Astrocyte (in vitro differentiated cells and primary cell): ENCODE measurements around the gene NGB. TPM values are rescaled to one million over a fixed set of nuclear protein-coding genes. Genes with fewer than 3 reads are reported as not detected.

ENCODE experiments used
- DNase-seq: peaks from one replicate; pipeline ENCODE4 v3.0.0-alpha.2; 2010; ENCODE audit warnings: low read depth
- FAIRE-seq: peaks from 2 replicates; lab custom pipeline; 2011; peaks lifted over from hg19 to GRCh38; lab: Jason Lieb, UNC
- H2AFZ ChIP-seq: 2 replicates; pipeline ENCODE4 v1.6.0; 2012; ENCODE audit warnings: low read depth, low read length, inconsistent platforms
- H3K27ac ChIP-seq: 2 replicates; pipeline ENCODE4 v1.5.1; 2011; ENCODE audit warnings: low read depth, low read length, inconsistent platforms
- H3K27me3 ChIP-seq: 2 replicates; pipeline ENCODE4 v1.6.0; 2011; ENCODE audit warnings: low read length, inconsistent platforms; ENCODE audit not compliant: insufficient read depth
- H3K36me3 ChIP-seq: 2 replicates; pipeline ENCODE4 v1.5.1; 2011; ENCODE audit warnings: low read length, inconsistent platforms; ENCODE audit not compliant: insufficient read depth
- H3K4me1 ChIP-seq: 2 replicates; pipeline ENCODE4 v1.5.1; 2011; ENCODE audit warnings: low read length, inconsistent platforms; ENCODE audit not compliant: insufficient read depth
- H3K4me2 ChIP-seq: 2 replicates; pipeline ENCODE4 v1.6.0; 2012; ENCODE audit warnings: low read length, inconsistent platforms
- H3K4me3 ChIP-seq: 2 replicates; pipeline ENCODE4 v1.5.1; 2011; ENCODE audit warnings: low read depth, mild to moderate bottlenecking, low read length, inconsistent platforms; ENCODE audit not compliant: insufficient read depth
- H3K79me2 ChIP-seq: 2 replicates; pipeline ENCODE4 v1.6.0; 2012; ENCODE audit warnings: mild to moderate bottlenecking, low read length, inconsistent platforms; ENCODE audit not compliant: insufficient read depth
- H3K9ac ChIP-seq: 2 replicates; pipeline ENCODE4 v1.6.0; 2012; ENCODE audit warnings: mild to moderate bottlenecking, low read length, inconsistent platforms
- H3K9me3 ChIP-seq: 2 replicates; pipeline ENCODE4 v1.5.1; 2012; ENCODE audit warnings: low read depth, mild to moderate bottlenecking, low read length, inconsistent platforms; ENCODE audit not compliant: insufficient read depth
- H4K20me1 ChIP-seq: 2 replicates; pipeline ENCODE4 v1.6.0; 2012; ENCODE audit warnings: low read length, inconsistent platforms; ENCODE audit not compliant: insufficient read depth
- H3K27ac Mint-ChIP-seq: one replicate; pipeline ENCODE4 v1.8.0; 2021; ENCODE audit warnings: mild to moderate bottlenecking, mixed read lengths; ENCODE audit not compliant: unreplicated experiment
- H3K27me3 Mint-ChIP-seq: one replicate; pipeline ENCODE4 v1.8.0; 2021; ENCODE audit warnings: low read depth, mixed read lengths; ENCODE audit not compliant: unreplicated experiment
- H3K36me3 Mint-ChIP-seq: one replicate; pipeline ENCODE4 v1.8.0; 2021; ENCODE audit warnings: low read depth, mixed read lengths; ENCODE audit not compliant: unreplicated experiment
- H3K4me1 Mint-ChIP-seq: one replicate; pipeline ENCODE4 v1.8.0; 2021; ENCODE audit warnings: low read depth, mixed read lengths; ENCODE audit not compliant: unreplicated experiment
- H3K4me3 Mint-ChIP-seq: one replicate; pipeline ENCODE4 v1.8.0; 2021; ENCODE audit warnings: mild to moderate bottlenecking, moderate library complexity, mixed read lengths; ENCODE audit not compliant: unreplicated experiment
- H3K9me3 Mint-ChIP-seq: one replicate; pipeline ENCODE4 v1.8.0; 2021; ENCODE audit warnings: mild to moderate bottlenecking, mixed read lengths; ENCODE audit not compliant: unreplicated experiment
- EZH2 ChIP-seq: IDR thresholded peaks from 2 replicates; pipeline ENCODE4 v1.6.1; 2012; ENCODE audit warnings: mild to moderate bottlenecking, low read length, inconsistent platforms; ENCODE audit not compliant: insufficient read depth
- total RNA-seq: library from RNA; stranded (reverse); gene quantifications from 2 replicates; pipeline ENCODE4 v1.2.1, GENCODE V29; 2021
- TF ChIP-seq, protein P1 (sequence below): IDR thresholded peaks from 2 replicates; pipeline ENCODE4 v1.5.1; 2011; ENCODE audit warnings: low read depth, mild to moderate bottlenecking, inconsistent platforms, low read length, moderate library complexity; ENCODE audit not compliant: insufficient read depth

Gene NGB
- total RNA-seq, 1 donor from 2014 or later = not detected

GRCh38 chr14:77314539-77315457 is 43.8 kb upstream of the NGB start:
- H3K4me2 ChIP-seq = no peak overlapping the region
- TF ChIP-seq, protein P1, sequence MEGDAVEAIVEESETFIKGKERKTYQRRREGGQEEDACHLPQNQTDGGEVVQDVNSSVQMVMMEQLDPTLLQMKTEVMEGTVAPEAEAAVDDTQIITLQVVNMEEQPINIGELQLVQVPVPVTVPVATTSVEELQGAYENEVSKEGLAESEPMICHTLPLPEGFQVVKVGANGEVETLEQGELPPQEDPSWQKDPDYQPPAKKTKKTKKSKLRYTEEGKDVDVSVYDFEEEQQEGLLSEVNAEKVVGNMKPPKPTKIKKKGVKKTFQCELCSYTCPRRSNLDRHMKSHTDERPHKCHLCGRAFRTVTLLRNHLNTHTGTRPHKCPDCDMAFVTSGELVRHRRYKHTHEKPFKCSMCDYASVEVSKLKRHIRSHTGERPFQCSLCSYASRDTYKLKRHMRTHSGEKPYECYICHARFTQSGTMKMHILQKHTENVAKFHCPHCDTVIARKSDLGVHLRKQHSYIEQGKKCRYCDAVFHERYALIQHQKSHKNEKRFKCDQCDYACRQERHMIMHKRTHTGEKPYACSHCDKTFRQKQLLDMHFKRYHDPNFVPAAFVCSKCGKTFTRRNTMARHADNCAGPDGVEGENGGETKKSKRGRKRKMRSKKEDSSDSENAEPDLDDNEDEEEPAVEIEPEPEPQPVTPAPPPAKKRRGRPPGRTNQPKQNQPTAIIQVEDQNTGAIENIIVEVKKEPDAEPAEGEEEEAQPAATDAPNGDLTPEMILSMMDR = no peak
- no peak for TF ChIP-seq EZH2
- FAIRE-seq (no peak), DNase-seq (no peak)
- H3K4me1 ChIP-seq = peaks cover 17% of the 10 kb centered on the region
- peaks cover 36% of the 10 kb centered on the region for H4K20me1 ChIP-seq
- no peak overlapping the region for H3K27ac ChIP-seq
- H3K9me3 ChIP-seq = no peaks in the 10 kb centered on the region
- H3K36me3 ChIP-seq = no peaks in the 10 kb centered on the region
- no peak overlapping the region for H3K9ac ChIP-seq
- peaks cover 58% of the 10 kb centered on the region for H3K79me2 ChIP-seq
- Mint-ChIP-seq H3K4me1 (peaks cover 36% of the 10 kb centered on the region), H3K4me3 (peak overlapping the region; percentile 50), H3K9me3 (no peaks in the 10 kb centered on the region), H3K36me3 (peaks cover 3% of the 10 kb centered on the region), H3K27ac (no peak overlapping the region), H3K27me3 (no peaks in the 10 kb centered on the region)
- H2AFZ ChIP-seq = no peak overlapping the region
- H3K4me3 ChIP-seq = no peak overlapping the region
- H3K27me3 ChIP-seq = no peaks in the 10 kb centered on the region

GRCh38 chr14:77314043-77314442 is 43.0 kb upstream of the NGB start:
- Histone ChIP-seq H4K20me1 (peaks cover 30% of the 10 kb centered on the region), H3K27ac (no peak overlapping the region), H3K4me3 (no peak overlapping the region), H3K9me3 (no peaks in the 10 kb centered on the region), H3K36me3 (no peaks in the 10 kb centered on the region), H3K27me3 (no peaks in the 10 kb centered on the region), H2AFZ (no peak overlapping the region), H3K9ac (peak overlapping the region; percentile 24), H3K4me2 (peak overlapping the region; percentile 3), H3K79me2 (peaks cover 51% of the 10 kb centered on the region), H3K4me1 (peaks cover 9% of the 10 kb centered on the region)
- Mint-ChIP-seq H3K4me1 (peaks cover 32% of the 10 kb centered on the region), H3K27ac (peak overlapping the region; percentile 53), H3K9me3 (no peaks in the 10 kb centered on the region), H3K36me3 (peaks cover 3% of the 10 kb centered on the region), H3K4me3 (no peak overlapping the region), H3K27me3 (no peaks in the 10 kb centered on the region)
- no peak for TF ChIP-seq EZH2
- TF ChIP-seq, protein P1 = no peak
- FAIRE-seq (peak; percentile 39), DNase-seq (peak; percentile 43)

GRCh38 chr14:77313371-77313770 is 42.4 kb upstream of the NGB start:
- no peaks in the 10 kb centered on the region for H3K27me3 Mint-ChIP-seq

More at GRCh38 chr14:77313371-77313770, 42.4 kb upstream of the NGB start:
- Histone ChIP-seq H4K20me1 (peaks cover 28% of the 10 kb centered on the region), H3K79me2 (peaks cover 48% of the 10 kb centered on the region), H3K9ac (no peak overlapping the region), H3K36me3 (no peaks in the 10 kb centered on the region), H3K4me1 (peaks cover 7% of the 10 kb centered on the region), H3K27ac (no peak overlapping the region), H2AFZ (no peak overlapping the region), H3K4me3 (no peak overlapping the region), H3K9me3 (no peaks in the 10 kb centered on the region), H3K4me2 (no peak overlapping the region), H3K27me3 (no peaks in the 10 kb centered on the region)
- FAIRE-seq = no peak
- peak overlapping the region; percentile 53 for H3K27ac Mint-ChIP-seq
- TF ChIP-seq, protein P1 = no peak
- no peak for TF ChIP-seq EZH2
- H3K4me1 Mint-ChIP-seq = peaks cover 34% of the 10 kb centered on the region
- peaks cover 3% of the 10 kb centered on the region for H3K36me3 Mint-ChIP-seq
- H3K4me3 Mint-ChIP-seq = no peak overlapping the region
- DNase-seq = no peak
- H3K9me3 Mint-ChIP-seq = no peaks in the 10 kb centered on the region
